Dermis microvascular lymphatic vessel endothelial cell (primary cell): ENCODE data around the gene ARMC2. TPM values are rescaled to one million over a fixed set of nuclear protein-coding genes. Genes with fewer than 3 reads are reported as not detected.
A peak's percentile ranks its signal among the peaks of the same experiment; 100 is the strongest.
"Not testable (repeated sequence)": the region's sequence is repeated elsewhere in the genome, so short reads cannot be mapped to it uniquely, and the experiment has no call there.

Experiments used
- DNase-seq, 2 donors: peaks; one replicate each; pipeline versions ENCODE4 v3.0.0 to v3.0.0-alpha.2; 2010; ENCODE audit warnings: low read depth in 2 of 2
- total RNA-seq: library from RNA; depleted of rRNA; stranded (reverse); fragments of >200 nt; gene quantifications from 2 replicates; pipeline ENCODE4 v1.2.1, GENCODE V29; 2014

The ARMC2 gene
- total RNA-seq, 1 donor from 2014 or later: 0.64 TPM

GRCh38 chr6:108951351-108951953, 103.2 kb downstream of the ARMC2 start:
- DNase-seq: no peak

DNA sequence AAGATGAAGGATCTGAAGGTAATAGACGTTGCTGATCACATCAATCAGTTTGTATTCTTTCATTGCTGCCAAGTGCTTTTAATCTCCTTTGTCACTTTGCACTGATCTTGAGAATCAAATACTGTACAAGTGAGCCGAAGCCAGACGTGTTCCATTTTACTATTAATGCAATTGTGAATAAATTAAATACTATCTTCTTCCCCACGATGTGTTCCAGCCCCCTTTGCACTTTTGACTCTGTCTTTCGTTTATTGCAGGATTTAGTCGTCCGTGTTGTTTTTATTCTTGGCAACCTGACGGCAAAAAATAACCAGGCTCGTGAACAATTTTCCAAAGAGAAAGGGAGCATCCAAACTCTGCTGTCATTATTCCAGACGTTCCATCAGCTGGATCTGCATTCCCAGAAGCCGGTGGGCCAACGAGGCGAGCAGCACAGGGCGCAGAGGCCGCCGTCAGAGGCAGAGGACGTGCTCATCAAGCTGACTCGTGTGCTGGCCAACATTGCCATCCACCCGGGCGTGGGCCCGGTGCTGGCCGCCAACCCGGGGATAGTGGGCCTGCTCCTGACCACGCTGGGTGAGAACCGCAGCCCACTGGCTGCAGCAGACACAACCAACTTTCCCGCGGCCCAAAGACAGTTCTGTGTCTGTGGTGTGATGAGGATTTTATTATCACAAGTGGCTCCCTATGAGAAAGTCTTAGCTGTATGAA, 104.7 kb downstream of the ARMC2 start:
- DNase-seq: no peak

DNA sequence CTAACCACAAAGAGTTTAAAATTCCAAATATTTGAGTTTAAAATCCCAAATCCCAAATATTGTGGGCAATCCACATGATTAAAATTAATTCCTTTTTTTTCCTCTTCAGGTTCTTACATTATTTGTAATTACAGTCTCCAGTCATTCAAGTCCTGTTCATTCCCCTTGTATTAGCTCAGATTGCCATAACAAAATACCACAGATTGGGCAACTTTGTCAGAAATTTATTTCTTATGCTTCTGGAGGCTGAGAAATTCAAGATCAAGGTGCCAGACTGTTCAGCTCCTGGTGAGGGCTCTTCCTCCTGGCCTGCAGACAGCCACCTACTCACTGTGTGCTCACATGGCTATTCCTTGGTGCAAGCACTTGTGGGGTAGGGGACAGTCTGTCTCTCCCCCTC, 105.5 kb downstream of the ARMC2 start:
- no peak for DNase-seq

DNA sequence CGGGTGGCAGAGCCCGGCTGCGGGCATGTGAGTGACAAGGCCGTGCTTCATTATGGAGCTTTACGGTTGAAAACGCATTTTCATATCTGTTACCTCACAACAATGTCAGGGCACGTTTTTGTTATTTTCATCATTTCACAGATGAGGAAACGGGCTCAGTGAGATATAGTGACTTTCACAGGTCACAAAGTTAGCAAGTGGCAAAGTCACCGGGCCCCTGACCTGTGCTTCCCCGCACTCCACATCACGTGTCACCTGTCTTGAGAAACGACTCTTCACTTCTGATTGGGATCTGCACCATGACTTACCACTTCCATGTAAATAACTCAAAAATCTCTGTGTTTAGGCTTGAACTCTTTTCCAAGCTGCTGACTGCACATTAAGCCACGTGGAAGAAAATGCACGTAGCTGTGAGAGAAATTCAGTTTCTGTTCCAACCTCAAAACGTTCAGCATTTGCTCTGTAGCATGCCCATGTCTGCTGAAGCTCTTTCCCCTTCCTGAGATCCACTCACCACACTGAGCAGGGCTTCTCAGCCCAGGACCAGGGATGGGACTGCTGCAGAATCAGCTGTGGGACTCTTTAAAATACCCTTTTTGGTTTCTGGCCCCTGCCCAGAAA, 107.2 kb downstream of the ARMC2 start:
- no peak for DNase-seq

DNA sequence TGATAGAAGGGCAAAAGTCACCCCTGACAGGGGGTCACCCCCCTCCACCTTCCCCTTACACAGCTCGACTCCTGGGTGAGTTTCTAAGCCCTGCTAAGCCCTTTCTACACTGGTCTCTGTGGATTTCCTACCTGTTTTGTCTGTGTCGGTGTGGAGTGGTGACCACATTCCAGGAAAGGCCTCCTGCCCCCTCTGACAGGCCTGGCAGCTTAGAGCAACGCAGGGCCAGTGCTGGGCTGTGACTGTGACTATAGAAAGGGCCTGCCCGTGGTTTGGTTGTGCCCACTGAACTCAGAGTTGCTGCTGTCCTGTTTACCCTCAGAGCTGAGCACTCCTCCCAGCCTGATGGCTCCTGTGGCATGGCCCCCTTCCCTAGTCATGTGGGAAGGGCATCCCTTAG, 109.0 kb downstream of the ARMC2 start:
- DNase-seq: no peak

DNA sequence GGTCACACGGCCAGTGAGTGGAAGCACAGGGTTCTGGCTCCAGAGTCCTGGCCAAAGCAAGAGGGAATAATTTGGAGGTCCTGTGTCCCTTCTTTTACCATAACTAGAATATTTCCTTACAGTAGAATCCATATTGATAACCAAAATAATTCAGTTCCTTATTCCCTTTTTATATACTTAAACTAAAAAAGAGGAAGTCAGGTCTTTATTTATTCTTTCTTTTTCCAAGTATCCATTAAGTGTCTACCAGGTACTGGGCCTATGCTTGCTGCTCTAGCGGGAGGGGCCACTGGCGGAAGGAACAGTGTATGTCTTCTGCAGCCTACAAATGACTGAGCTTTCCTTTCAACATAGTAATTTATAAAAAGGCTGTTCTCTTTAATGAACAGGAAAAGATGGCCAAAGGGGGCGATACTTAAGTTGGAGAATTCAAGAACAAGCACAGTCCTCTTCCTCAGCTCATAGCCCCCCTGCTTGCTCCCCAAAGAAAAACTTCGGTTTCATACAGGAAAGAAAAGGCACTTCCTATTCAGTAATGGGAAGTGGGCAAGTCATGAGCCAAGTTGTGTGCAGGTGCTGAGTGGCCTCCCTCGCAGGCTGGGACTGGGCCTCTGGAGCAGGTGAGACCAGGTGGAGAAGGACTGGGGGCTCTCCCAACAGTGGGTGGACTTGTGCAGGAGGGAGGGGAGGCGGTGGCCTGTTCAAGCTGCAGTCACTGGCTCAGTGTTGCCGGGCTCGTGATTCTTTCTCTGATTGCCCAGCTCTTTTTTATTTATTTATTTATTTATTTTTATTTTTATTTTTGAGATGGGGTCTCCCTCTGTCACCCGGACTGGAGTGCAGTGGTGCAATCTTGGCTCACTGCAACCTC, 110.9 kb downstream of the ARMC2 start:
- DNase-seq: no peak

DNA sequence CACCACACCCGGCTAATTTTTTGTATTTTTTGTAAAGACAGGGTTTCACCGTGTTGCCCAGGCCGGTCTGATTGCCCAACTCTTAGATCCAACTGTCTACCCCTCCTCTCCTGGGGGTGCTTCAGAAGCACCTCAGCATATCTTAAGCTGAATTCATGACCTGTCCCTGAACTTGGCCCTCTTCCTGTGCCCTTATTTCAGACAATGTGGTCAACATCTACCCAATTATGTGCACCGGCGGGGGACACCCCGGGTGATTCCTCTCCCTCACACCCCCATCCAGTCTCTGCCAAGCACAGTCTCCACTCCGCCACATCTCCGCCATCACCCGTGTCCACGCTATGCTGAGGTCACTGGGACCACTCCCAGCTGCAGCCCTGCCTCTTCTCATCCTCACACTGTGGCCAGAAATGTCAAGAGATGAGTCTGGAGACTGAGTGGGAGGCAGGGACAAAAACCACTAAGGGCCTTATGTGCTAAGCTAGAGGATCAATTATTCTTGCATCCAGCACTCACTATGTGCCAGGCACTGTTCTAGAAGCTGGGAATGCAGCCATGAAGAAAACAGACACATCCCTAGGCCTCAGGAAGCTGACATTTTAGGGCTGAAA, 111.9 kb downstream of the ARMC2 start:
- no peak for DNase-seq

- no peak for DNase-seq
These were observed 112.4 kb downstream of the ARMC2 start for GRCh38 chr6:108960601-108961000.

- DNase-seq: no peak
These were observed 112.9 kb downstream of the ARMC2 start for GRCh38 chr6:108961077-108961476.

DNA sequence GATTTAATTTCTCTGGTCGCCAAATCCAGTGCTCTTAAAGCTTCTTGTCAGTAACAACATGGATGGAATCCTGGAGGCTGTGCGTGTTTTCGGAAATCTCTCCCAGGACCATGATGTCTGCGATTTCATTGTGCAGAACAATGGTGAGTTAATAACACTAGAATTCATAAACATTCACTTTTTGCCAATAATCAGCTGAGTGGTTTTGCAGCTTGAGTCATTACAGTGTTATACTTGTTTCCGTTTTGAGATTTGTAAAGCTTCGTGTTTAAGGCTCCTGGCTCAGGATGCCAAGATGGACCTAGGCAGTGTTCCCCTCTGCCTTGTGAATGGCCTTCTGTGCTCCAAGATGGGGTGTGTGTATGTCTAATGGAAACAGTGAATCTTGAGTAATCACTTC, 113.8 kb downstream of the ARMC2 start:
- peak in 1 of 2 donors; percentile 47 for DNase-seq

- no peak for DNase-seq
These were observed 118.0 kb downstream of the ARMC2 start for GRCh38 chr6:108966251-108966650.

DNA sequence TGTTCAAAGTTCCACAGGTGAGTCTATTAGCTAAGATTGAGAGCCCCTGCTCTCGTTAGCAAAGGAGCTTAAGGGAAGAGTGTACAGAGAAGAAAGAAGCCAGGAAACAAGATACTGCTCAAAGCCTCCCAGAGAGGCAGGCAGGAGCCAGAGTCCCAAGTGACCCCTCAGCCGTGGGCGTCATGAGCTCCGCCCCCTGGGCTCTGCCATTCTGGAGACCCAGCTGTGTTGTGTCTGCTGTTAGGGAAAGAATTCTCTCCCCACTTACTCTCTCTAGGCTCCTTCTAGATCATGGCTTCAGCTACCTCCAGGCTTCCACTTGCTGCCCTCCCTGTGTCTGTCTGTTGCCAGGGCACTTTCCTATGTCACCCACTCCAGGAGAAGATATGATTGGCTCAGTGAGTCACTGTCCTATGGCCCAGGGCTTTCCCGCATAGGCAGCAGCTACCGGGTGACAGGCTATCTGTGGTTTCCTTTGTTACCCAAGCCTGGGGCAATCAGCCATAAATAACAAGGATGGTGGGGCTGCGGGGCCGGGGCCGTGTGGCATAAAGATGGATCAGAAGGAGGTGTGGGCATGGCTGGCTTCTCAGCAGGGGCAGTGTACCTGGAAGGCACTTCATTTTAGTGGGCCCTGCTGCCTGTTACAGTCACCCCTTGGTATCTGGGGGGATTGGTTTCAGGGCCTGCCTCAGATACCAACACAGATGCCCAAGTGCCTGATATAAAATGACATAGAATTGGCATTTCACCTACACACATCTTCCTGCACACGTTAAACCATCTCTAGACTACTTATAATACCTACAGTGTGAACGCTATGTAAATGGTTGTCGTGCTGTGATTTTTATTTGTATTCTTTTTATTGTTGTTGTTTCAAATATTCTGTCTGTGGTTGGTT, 118.9 kb downstream of the ARMC2 start:
- peak; percentile 36 to 54 for DNase-seq

DNA sequence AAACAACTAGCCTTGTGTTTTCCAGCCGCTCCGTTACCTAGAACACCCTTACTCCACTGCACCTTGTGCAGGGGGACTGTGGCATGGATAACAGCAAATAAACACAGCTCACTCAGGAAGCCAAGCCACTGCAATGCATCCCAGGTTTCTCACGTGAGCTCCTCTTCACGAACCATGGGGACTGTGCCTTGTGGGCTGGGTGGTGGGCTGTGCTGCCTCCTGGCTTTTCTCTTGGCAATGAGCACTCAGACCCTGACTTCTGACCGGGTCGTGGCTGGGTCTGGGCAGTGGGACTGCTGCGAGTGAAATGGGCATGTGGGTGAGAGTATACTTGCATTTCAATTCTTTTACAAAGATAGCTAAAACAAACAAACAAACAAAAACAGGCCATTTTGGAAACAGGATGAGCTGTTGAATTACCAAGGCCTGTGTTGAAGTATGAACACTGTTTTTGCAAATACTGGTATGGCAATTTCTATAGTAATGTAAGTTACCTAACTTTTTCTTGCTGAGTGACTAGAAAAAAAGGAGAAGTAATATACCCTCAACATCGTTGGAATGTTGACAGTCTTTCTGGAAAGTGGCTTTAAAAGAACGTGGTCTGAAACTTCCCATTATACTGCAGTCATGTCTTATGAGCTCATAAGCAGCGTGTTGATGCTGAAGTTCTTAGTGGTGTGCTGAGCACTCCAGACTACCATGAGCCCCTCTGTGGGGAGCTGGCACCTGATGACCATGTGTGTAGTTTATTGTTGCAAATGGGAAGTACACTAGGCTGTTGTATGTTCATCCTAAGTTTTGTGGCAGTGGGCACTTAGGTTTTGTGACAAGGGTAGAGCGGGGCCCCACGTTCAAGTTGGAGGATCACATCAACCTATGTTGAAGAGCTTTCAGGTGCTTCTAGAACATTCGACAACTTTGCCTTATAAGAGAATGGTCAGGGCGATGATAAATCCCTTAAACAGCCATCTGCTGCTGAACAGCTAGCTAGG, 120.4 kb downstream of the ARMC2 start:
- no peak for DNase-seq

DNA sequence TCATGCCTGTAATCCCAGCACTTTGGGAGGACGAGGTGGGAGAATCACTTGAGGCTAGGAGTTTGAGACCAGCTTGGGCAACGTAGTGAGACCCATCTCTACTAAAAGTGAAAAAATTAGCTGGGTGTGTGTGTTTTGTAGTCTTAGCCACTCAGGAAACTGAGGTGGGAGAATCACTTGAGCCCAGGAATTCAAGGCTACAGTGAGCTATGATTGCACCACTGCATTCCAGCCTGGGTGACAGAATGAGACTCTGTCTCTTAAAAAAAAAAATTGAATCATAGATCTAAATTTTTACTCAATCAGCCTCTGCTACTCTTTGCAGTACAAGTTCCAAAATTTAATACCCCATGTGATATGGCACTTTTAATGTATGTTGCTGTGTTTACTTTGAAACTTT, 121.6 kb downstream of the ARMC2 start:
- DNase-seq: no peak

- DNase-seq: no peak
These were observed 126.0 kb downstream of the ARMC2 start for GRCh38 chr6:108974201-108974600.

DNA sequence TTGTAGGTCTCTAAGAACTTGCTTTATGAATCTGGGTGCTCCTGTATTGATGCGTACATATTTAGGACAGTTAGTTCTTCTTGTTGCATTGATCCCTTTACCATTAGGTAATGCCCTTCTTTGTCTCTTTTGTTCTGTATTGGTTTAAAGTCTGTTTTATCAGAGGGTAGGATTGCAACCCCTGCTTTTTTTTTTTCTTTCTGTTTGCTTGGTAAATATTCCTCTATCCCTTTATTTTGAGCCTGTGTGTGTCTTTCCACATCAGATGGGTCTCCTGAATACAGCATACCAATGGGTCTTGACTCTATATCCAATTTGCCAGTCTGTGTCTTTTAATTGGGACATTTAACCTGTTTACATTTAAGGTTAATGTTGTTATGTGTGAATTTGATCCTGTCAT, 130.4 kb downstream of the ARMC2 start:
- DNase-seq: not testable (repeated sequence)

- no peak for DNase-seq
These were observed 134.2 kb downstream of the ARMC2 start for GRCh38 chr6:108982154-108983113.

DNA sequence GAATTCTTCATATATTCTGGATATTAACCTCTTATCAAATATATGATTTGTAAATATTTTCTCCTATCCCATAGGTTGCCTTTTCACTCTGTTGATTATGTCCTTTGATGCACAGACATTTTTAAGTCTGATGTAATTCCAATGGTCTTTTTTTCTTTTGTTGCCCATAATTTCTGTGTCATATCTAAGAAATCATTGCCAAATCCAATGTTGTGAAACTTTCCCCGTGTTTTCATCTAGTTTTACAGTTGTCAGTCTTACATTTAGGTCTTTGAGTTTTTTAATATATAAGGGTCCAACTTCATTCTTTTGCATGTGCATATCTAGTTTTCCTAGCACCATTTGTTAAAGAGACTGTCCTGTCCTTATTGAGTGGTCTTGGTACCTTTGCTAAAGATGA, 134.9 kb downstream of the ARMC2 start:
- DNase-seq: no peak
